Epithelial cell of proximal tubule (primary cell): Measurements from ENCODE around the gene ATP13A3. TPM values are rescaled to one million over a fixed set of nuclear protein-coding genes. Genes with fewer than 3 reads are reported as not detected.

Source experiments
- DNase-seq: peaks from one replicate; pipeline ENCODE4 v3.0.0-alpha.2; 2011; ENCODE audit warnings: low read depth
- H3K4me3 ChIP-seq: 2 replicates; pipeline ENCODE4 v1.5.1; 2011; ENCODE audit warnings: low read depth, mild to moderate bottlenecking, low read length
- CTCF ChIP-seq: conservative IDR thresholded peaks from 2 replicates; pipeline ENCODE4 v1.5.1; 2012; ENCODE audit warnings: low read depth, mild to moderate bottlenecking, low read length
- total RNA-seq: library from RNA; depleted of rRNA; stranded (reverse); fragments of >200 nt; gene quantifications from 2 replicates; pipeline ENCODE4 v1.2.3, GENCODE V29; 2015

The ATP13A3 gene
- total RNA-seq, 1 donor from 2014 or later: 88.1 TPM

GRCh38 chr3:194379231-194379630 lies 107.6 kb downstream of the ATP13A3 start:
- TF ChIP-seq CTCF: no peak
- DNase-seq: no peak
- no peak overlapping the region for H3K4me3 ChIP-seq

GRCh38 chr3:194377708-194378107 lies 109.1 kb downstream of the ATP13A3 start:
- no peak overlapping the region for H3K4me3 ChIP-seq
- no peak for TF ChIP-seq CTCF
- no peak for DNase-seq

- DNase-seq: no peak
- no peak for TF ChIP-seq CTCF
- H3K4me3 ChIP-seq: no peak overlapping the region
These were observed 110.6 kb downstream of the ATP13A3 start for GRCh38 chr3:194376241-194376560.

GRCh38 chr3:194375473-194376240 lies 111.1 kb downstream of the ATP13A3 start:
- no peak for DNase-seq
- no peak for TF ChIP-seq CTCF
- no peak overlapping the region for H3K4me3 ChIP-seq

GRCh38 chr3:194374935-194375334 lies 111.9 kb downstream of the ATP13A3 start:
- H3K4me3 ChIP-seq: no peak overlapping the region
- DNase-seq: no peak
- no peak for TF ChIP-seq CTCF

GRCh38 chr3:194373899-194374298 lies 112.9 kb downstream of the ATP13A3 start:
- no peak for DNase-seq
- no peak for TF ChIP-seq CTCF
- H3K4me3 ChIP-seq: no peak overlapping the region

GRCh38 chr3:194373028-194373427 lies 113.8 kb downstream of the ATP13A3 start:
- H3K4me3 ChIP-seq: no peak overlapping the region
- DNase-seq: no peak
- no peak for TF ChIP-seq CTCF
